ENCODE measurements around the gene ST7L.
"Not testable (repeated sequence)": the region's sequence is repeated elsewhere in the genome, so short reads cannot be mapped to it uniquely, and the experiment has no call there.

ST7L gene

GRCh38 chr1:112496290-112496689 is 122.7 kb downstream of the ST7L start:
- no peaks in the 10 kb centered on the region for H3K36me3 ChIP-seq (ENCODE audit: control insufficient read depth, insufficient read depth, low read length)
- no peak overlapping the region for H3K9ac ChIP-seq (ENCODE audit: low read length)
- no peak overlapping the region for H3K4me3 ChIP-seq (ENCODE audit: low read length)
- no peaks in the 10 kb centered on the region for H3K9me3 ChIP-seq (ENCODE audit: control insufficient read depth, low read length)
- no peaks in the 10 kb centered on the region for H3K4me1 ChIP-seq (ENCODE audit: control insufficient read depth, insufficient read depth, low read length)
- no peaks in the 10 kb centered on the region for H3K27me3 ChIP-seq (ENCODE audit: control insufficient read depth, insufficient read depth, low read length)

GRCh38 chr1:112493351-112493750 is 125.6 kb downstream of the ST7L start:
- Histone ChIP-seq H3K9ac (ENCODE audit: low read length) (no peak overlapping the region), H3K4me1 (ENCODE audit: control insufficient read depth, insufficient read depth, low read length) (no peaks in the 10 kb centered on the region), H3K27me3 (ENCODE audit: control insufficient read depth, insufficient read depth, low read length) (no peaks in the 10 kb centered on the region), H3K9me3 (ENCODE audit: control insufficient read depth, low read length) (no peaks in the 10 kb centered on the region), H3K4me3 (ENCODE audit: low read length) (no peak overlapping the region), H3K36me3 (ENCODE audit: control insufficient read depth, insufficient read depth, low read length) (no peaks in the 10 kb centered on the region)

- H3K4me1 ChIP-seq (ENCODE audit: control insufficient read depth, insufficient read depth, low read length): no peaks in the 10 kb centered on the region
- H3K4me3 ChIP-seq (ENCODE audit: low read length): no peak overlapping the region
- no peaks in the 10 kb centered on the region for H3K36me3 ChIP-seq (ENCODE audit: control insufficient read depth, insufficient read depth, low read length)
- no peaks in the 10 kb centered on the region for H3K9me3 ChIP-seq (ENCODE audit: control insufficient read depth, low read length)
- no peaks in the 10 kb centered on the region for H3K27me3 ChIP-seq (ENCODE audit: control insufficient read depth, insufficient read depth, low read length)
- no peak overlapping the region for H3K9ac ChIP-seq (ENCODE audit: low read length)
Observed at GRCh38 chr1:112492076-112492475, 126.9 kb downstream of the ST7L start.

- no peaks in the 10 kb centered on the region for H3K27me3 ChIP-seq (ENCODE audit: control insufficient read depth, insufficient read depth, low read length)
- H3K4me3 ChIP-seq (ENCODE audit: low read length): no peak overlapping the region
- no peaks in the 10 kb centered on the region for H3K9me3 ChIP-seq (ENCODE audit: control insufficient read depth, low read length)
- no peak overlapping the region for H3K9ac ChIP-seq (ENCODE audit: low read length)
- no peaks in the 10 kb centered on the region for H3K36me3 ChIP-seq (ENCODE audit: control insufficient read depth, insufficient read depth, low read length)
- no peaks in the 10 kb centered on the region for H3K4me1 ChIP-seq (ENCODE audit: control insufficient read depth, insufficient read depth, low read length)
Observed at GRCh38 chr1:112488141-112488540, 130.8 kb downstream of the ST7L start.

- H3K4me3 ChIP-seq (ENCODE audit: low read length); H3K36me3 ChIP-seq (ENCODE audit: control insufficient read depth, insufficient read depth, low read length); H3K9ac ChIP-seq (ENCODE audit: low read length); H3K27me3 ChIP-seq (ENCODE audit: control insufficient read depth, insufficient read depth, low read length); H3K4me1 ChIP-seq (ENCODE audit: control insufficient read depth, insufficient read depth, low read length); H3K9me3 ChIP-seq (ENCODE audit: control insufficient read depth, low read length): not testable (repeated sequence)
Observed at GRCh38 chr1:112487686-112488085, 131.3 kb downstream of the ST7L start.

GRCh38 chr1:112486063-112486462 is 132.9 kb downstream of the ST7L start:
- not testable (repeated sequence) for H3K27me3 ChIP-seq (ENCODE audit: control insufficient read depth, insufficient read depth, low read length); H3K9ac ChIP-seq (ENCODE audit: low read length); H3K4me1 ChIP-seq (ENCODE audit: control insufficient read depth, insufficient read depth, low read length); H3K4me3 ChIP-seq (ENCODE audit: low read length); H3K9me3 ChIP-seq (ENCODE audit: control insufficient read depth, low read length); H3K36me3 ChIP-seq (ENCODE audit: control insufficient read depth, insufficient read depth, low read length)

- Histone ChIP-seq H3K36me3 (ENCODE audit: control insufficient read depth, insufficient read depth, low read length) (no peaks in the 10 kb centered on the region), H3K9me3 (ENCODE audit: control insufficient read depth, low read length) (no peaks in the 10 kb centered on the region), H3K4me3 (ENCODE audit: low read length) (no peak overlapping the region), H3K4me1 (ENCODE audit: control insufficient read depth, insufficient read depth, low read length) (no peaks in the 10 kb centered on the region), H3K9ac (ENCODE audit: low read length) (no peak overlapping the region), H3K27me3 (ENCODE audit: control insufficient read depth, insufficient read depth, low read length) (no peaks in the 10 kb centered on the region)
Observed at GRCh38 chr1:112478314-112478713, 140.6 kb downstream of the ST7L start.

GRCh38 chr1:112477550-112477949 is 141.4 kb downstream of the ST7L start:
- Histone ChIP-seq H3K9me3 (ENCODE audit: control insufficient read depth, low read length) (no peaks in the 10 kb centered on the region), H3K4me1 (ENCODE audit: control insufficient read depth, insufficient read depth, low read length) (no peaks in the 10 kb centered on the region), H3K27me3 (ENCODE audit: control insufficient read depth, insufficient read depth, low read length) (no peaks in the 10 kb centered on the region), H3K36me3 (ENCODE audit: control insufficient read depth, insufficient read depth, low read length) (no peaks in the 10 kb centered on the region), H3K9ac (ENCODE audit: low read length) (no peak overlapping the region), H3K4me3 (ENCODE audit: low read length) (no peak overlapping the region)
